ENCODE data around the gene PDE10A.

DNA sequence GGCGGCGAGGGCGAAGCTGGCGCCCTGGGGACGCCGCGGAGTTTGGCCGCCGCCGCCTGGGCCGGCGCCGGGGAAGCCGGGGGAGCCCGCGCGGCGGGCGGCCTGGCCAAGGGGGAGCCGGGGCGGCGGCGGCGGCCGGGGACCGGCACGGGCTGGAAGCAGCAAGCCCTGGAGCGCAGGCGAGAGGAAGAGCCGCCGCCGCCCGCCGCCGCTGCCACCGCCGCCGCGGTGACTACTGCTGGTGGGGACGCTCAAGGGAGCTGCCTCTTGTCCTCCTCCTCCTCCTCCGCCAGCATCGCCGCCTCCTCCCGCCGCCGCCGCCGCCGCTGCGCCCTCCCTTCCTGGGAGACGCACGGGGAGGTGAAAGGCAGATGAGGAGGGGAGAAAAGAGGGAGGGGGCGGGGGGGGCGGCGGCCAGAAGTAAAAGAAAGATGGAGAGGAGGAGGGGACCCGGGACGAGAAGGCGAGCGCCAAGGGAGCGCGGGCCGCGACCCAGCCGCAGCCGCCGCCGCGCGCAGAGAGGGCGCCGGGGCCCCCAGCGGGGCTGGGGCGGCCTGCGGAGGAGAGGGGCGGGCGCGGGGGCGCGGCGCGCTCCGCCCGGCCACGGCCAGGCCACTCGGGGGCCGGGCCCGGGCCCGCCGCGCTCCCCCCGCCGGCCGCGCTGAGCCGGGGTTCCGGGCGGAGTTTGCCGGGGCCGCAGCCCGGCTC lies 846 bp downstream of the PDE10A start:
- TF ChIP-seq CTCF (IDR thresholded peaks at IDR 0.05) = no peak
- TF ChIP-seq EP300 (IDR thresholded peaks at IDR 0.05) = no peak
